RPMI8226 (cell line): ENCODE data around the gene CDC42EP4.

Experiments used
- DNase-seq: peaks from one replicate; pipeline ENCODE4 v3.0.0-alpha.2; 2015

The CDC42EP4 gene

GRCh38 chr17:73293480-73293911, 18.3 kb downstream of the CDC42EP4 start:
- DNase-seq, result no peak

- no peak for DNase-seq
These were observed 18.8 kb downstream of the CDC42EP4 start for GRCh38 chr17:73293031-73293430.

DNA sequence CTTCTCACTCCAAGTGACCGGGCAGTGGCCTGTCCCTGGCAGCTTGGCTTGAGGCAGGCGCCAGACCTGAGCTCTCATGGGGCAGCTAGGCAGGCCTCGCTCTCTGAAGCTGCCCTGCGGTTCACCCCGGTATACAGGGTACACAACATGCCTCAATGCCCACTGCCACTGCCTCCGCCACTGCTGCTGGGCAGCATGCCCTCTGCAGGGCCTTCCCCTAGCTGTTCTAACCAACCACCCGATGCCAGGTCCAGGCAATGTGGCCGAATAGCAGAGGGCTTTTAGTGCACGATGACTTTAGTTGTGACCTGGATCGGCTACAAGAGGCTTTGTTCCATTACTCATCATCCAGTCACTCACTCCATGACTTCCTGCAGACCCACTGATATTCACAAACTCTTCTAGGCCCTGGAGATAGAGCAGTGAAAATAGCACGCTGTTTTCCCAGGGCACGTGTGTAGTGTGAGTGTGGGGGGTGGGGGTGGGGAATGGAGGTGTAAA, 19.7 kb downstream of the CDC42EP4 start:
- no peak for DNase-seq

DNA sequence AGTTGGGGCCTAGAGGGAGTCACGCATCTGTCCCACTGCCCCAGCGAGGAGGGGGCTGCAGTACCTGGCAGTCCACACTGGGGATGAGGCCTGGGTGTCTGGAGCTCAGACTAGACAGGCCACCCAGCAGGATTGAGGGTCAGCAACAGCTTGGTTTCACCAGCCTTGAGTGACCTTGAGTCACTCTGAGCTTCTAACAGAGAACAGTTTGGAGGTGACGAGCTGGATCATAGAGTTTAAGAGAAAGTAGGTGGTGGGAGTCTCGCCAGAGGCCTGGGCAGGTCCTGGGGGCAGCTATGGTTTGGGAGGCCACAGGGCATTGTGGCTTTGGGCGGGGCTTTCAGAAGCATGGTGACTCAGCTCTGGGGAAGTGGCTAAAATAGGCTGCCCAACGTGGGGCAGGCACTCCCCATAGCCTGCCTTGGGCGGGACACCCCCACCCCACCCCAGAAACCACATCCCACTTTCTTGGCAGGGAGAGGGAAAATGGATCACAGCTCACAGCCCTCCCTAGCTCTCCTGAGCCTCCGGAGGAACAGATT, 20.5 kb downstream of the CDC42EP4 start:
- DNase-seq, result peak; percentile 39

- no peak for DNase-seq
These were observed 21.2 kb downstream of the CDC42EP4 start for GRCh38 chr17:73290399-73291259.

GRCh38 chr17:73289549-73290254, 22.1 kb downstream of the CDC42EP4 start:
- DNase-seq, result no peak

DNA sequence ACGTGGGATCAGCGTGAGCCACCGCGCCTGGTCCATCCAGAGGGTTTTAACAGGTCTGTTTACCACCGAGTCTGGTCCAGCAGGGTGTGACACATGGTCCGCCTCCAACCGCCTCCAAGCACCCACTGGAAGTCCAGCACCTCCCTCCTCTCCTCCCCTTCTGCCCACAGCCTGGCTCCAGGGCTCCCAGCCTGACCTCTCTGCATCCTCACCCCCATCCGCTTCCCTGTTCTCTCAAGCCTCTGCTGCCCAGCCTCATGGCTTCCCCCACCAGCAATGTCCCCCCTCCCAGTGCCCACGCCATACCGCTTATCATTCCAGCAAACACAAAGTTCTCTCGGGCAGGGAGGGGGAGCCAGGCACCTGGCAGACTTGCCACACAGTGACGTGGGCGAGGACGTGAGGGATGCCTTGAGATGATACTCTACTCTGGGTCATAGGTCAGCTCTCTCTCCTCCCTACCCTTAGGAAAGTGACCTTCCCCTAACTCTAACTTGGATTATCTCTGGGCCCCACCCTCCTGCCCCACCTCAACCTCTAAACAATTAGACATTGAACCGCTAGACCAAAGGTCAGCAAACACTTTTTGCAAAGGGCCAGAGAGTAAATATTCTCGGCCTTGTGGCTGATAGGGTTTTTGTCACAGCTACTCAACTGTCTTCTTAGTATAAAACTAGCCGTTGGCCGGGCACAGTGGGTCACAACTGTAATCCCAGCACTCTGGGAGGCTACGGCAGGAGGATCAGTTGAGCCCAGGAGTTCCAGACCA, 23.1 kb downstream of the CDC42EP4 start:
- DNase-seq, result no peak

- no peak for DNase-seq
These were observed 24.9 kb downstream of the CDC42EP4 start for GRCh38 chr17:73286863-73287296.

- DNase-seq, result no peak
These were observed 25.6 kb downstream of the CDC42EP4 start for GRCh38 chr17:73285916-73286862.

GRCh38 chr17:73285603-73285908, 26.2 kb downstream of the CDC42EP4 start:
- DNase-seq, result no peak

- DNase-seq, result no peak
These were observed 26.7 kb downstream of the CDC42EP4 start for GRCh38 chr17:73284906-73285602.

DNA sequence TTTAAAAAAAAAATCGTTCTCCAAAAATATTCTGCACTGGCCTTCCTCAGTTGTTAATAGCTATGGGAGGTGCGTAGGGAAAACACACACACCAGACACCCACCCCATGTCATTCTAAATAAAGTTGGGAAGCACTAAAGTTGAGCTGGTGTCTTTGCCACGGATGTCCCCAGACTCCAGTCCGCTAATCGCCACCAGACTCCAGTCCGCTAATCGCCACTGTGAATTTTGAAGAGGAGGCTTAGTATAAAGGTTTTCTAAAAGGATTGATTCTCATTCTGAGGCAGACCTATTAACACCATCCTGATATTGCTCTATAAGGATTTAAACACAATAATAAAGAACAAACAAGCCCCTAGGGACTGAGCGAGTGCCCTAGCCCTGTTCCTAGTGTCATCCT, 27.4 kb downstream of the CDC42EP4 start:
- no peak for DNase-seq

DNA sequence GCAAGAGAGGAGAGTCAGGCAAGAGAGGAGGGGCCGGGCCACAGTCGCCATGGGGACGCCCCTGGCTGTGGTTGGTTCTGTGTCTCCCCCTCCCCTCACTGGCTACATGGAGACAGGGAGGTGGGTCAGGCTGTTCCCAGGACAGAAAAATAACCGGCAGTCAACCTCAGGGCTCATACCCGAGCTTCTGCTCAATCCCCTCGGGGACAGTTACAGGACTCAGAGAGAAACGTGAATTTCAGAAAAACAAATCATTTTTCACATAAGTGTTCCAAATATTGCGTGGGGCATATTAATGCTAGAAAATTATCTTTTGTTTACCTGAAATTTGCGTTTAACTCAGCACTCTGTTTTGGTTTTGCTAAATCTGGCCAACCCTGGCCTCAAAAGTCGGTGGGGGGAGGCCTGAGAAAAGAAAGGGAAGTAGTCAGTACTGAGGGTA, 27.9 kb downstream of the CDC42EP4 start:
- no peak for DNase-seq

- no peak for DNase-seq
These were observed 28.6 kb downstream of the CDC42EP4 start for GRCh38 chr17:73283250-73283649.

- DNase-seq, result no peak
These were observed 29.2 kb downstream of the CDC42EP4 start for GRCh38 chr17:73282629-73283028.

DNA sequence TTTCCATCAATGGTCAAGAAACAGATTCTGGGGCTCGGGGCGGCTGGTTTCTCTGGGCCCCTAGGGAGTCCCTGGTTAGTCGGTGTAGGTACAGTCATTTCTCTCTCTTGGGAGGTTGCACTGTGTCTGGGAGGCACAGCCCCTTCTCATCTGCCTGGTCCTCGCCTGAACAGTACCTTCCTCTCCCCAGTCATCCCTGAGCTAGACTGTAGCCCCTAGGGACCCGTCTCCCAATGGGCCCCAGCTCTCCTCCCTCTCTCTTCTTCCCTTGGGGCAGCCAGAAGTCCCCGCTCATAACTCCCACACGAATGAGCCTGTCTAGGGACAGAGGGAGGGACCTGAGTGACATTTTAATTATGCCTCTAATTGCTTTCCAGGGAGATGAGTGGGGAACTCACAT, 29.9 kb downstream of the CDC42EP4 start:
- DNase-seq, result no peak

- DNase-seq, result no peak
These were observed 31.6 kb downstream of the CDC42EP4 start for GRCh38 chr17:73280191-73280590.

GRCh38 chr17:73279704-73280103, 32.1 kb downstream of the CDC42EP4 start:
- DNase-seq, result no peak

DNA sequence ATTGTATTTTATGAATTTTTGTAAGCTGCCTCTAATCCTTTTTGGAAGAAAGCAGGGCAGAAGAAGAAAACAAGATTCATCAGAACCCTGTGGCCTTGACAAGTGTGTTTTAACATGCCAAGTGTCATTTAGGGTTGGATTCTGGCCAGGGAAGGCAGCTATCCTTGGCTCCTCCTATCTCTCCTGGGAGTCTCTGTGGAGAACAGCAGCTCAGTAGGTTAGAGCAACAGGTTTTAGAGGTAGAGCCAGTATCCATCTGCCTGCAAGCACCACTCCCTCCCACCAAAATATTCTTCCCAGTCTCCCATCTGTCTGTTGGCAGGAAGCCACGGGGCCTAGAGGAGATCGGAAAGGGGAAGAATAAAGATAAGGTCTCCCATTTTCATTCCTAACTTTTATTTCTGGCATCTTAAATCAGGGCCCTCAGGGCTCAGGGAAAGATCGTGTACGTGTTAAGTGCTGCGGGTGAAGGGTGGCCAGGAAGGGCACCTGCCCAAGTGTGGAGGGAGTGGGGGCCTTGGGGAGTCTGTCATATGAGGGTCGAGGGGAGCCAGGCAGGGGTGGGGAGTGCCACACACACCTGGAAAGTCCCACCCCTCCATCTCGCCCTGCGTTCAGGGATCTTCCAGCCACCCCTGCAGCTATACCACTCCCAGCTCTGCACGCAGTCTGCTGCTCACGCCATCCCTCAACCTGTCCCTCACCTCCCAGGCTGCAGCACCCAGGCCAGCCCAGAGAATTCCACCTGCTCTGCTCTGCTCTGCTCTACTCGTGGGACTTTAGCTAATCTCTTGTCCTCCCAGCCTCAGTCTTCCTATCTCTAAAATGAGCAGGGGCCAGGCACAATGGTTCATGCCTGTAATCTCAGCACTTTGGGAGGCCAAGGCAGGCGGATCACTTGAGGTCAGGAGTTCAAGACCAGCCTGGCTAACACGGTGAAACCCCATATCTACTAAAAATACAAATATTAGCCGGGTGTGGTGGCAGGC, 33.0 kb downstream of the CDC42EP4 start:
- DNase-seq, result no peak

GRCh38 chr17:73278049-73278464, 33.7 kb downstream of the CDC42EP4 start:
- DNase-seq, result no peak
